SK-N-SH treated with all-trans-retinoic acid at 6 μM for 48 hours (cell line): ENCODE measurements around the gene COMT.

Experiments used
- ATAC-seq: fragments of 200-7000 bp; cut with Tn5 transposase; 3 replicates; pipeline ENCODE4 v1.9.1; 2020; ENCODE audit warnings: mild to moderate bottlenecking, moderate library complexity
- ARNTL ChIP-seq: fragments of 450-650 bp; formaldehyde crosslinking; IDR thresholded peaks from 2 replicates; pipeline ENCODE4 v1.5.0; 2020; ENCODE audit warnings: low read depth, mild to moderate bottlenecking, moderate library complexity, borderline replicate concordance
- BACH2 ChIP-seq: fragments of 250-450 bp; sonication (Bioruptor Pico); IDR thresholded peaks from 2 replicates; pipeline ENCODE4 v1.9.0; 2021; ENCODE audit warnings: mild to moderate bottlenecking, borderline replicate concordance
- CSDC2 ChIP-seq: fragments of 250-450 bp; sonication (Bioruptor Pico); IDR thresholded peaks from 2 replicates; pipeline ENCODE4 v1.5.0; 2020; ENCODE audit warnings: mild to moderate bottlenecking, moderate library complexity
- ESRRG ChIP-seq: fragments of 250-450 bp; sonication (Bioruptor Pico); IDR thresholded peaks from 2 replicates; pipeline ENCODE4 v1.6.1; 2021; ENCODE audit warnings: mild to moderate bottlenecking
- GLIS3 ChIP-seq: fragments of 250-450 bp; sonication (Bioruptor Pico); IDR thresholded peaks from 2 replicates; pipeline ENCODE4 v1.5.0; 2020; ENCODE audit warnings: mild to moderate bottlenecking, moderate library complexity
- ISL1 ChIP-seq: fragments of 250-450 bp; sonication (Bioruptor Pico); IDR thresholded peaks from 2 replicates; pipeline ENCODE4 v2.1.2; 2022; ENCODE audit warnings: mild to moderate bottlenecking, moderate library complexity
- OSR1 ChIP-seq: fragments of 250-450 bp; sonication (Bioruptor Pico); IDR thresholded peaks from 2 replicates; pipeline ENCODE4 v1.8.0; 2022; ENCODE audit warnings: moderate library complexity, mild to moderate bottlenecking, inconsistent platforms
- POU6F1 ChIP-seq: fragments of 250-450 bp; sonication (Bioruptor Pico); IDR thresholded peaks from 2 replicates; pipeline ENCODE4 v1.8.0; 2021; ENCODE audit warnings: low read depth, mild to moderate bottlenecking, moderate library complexity, borderline replicate concordance
- PPARA ChIP-seq: fragments of 250-450 bp; sonication (Bioruptor Pico); IDR thresholded peaks from 2 replicates; pipeline ENCODE4 v1.5.0; 2020; ENCODE audit warnings: mild to moderate bottlenecking, borderline replicate concordance
- RARB ChIP-seq: fragments of 250-450 bp; sonication (Bioruptor Pico); IDR thresholded peaks from 2 replicates; pipeline ENCODE4 v1.8.0; 2021; ENCODE audit warnings: mild to moderate bottlenecking, moderate library complexity
- SNAI2 ChIP-seq: fragments of 250-450 bp; sonication (Bioruptor Pico); IDR thresholded peaks from 2 replicates; pipeline ENCODE4 v1.5.0; 2020; ENCODE audit warnings: mild to moderate bottlenecking, moderate library complexity
- TCF4 ChIP-seq: fragments of 250-450 bp; sonication (Bioruptor Pico); IDR thresholded peaks from 2 replicates; pipeline ENCODE4 v1.8.0; 2021; ENCODE audit warnings: mild to moderate bottlenecking, moderate library complexity, borderline replicate concordance
- TOX ChIP-seq: fragments of 250-450 bp; sonication (Bioruptor Pico); IDR thresholded peaks from 2 replicates; pipeline ENCODE4 v1.8.0; 2021; ENCODE audit warnings: mild to moderate bottlenecking, moderate library complexity, borderline replicate concordance
- ZFP3 ChIP-seq: fragments of 250-450 bp; sonication (Bioruptor Pico); IDR thresholded peaks from 2 replicates; pipeline ENCODE4 v1.5.0; 2020; ENCODE audit warnings: mild to moderate bottlenecking, moderate library complexity
- ZFP30 ChIP-seq: fragments of 450-650 bp; formaldehyde crosslinking; IDR thresholded peaks from 2 replicates; pipeline ENCODE4 v1.5.0; 2022; ENCODE audit warnings: mild to moderate bottlenecking, moderate library complexity
- ZNF565 ChIP-seq: fragments of 450-650 bp; formaldehyde crosslinking; conservative IDR thresholded peaks from 2 replicates; pipeline ENCODE4 v1.5.0; 2020; ENCODE audit warnings: low read depth, mild to moderate bottlenecking, moderate library complexity
- ZNF70 ChIP-seq: fragments of 450-650 bp; formaldehyde crosslinking; IDR thresholded peaks from 2 replicates; pipeline ENCODE4 v1.5.0; 2020; ENCODE audit warnings: mild to moderate bottlenecking, moderate library complexity
- ZNF8 ChIP-seq: fragments of 450-650 bp; formaldehyde crosslinking; IDR thresholded peaks from 2 replicates; pipeline ENCODE4 v1.5.0; 2020; ENCODE audit warnings: mild to moderate bottlenecking, moderate library complexity
- TF ChIP-seq, protein P1 (sequence below): fragments of 250-450 bp; sonication (Bioruptor Pico); IDR thresholded peaks from 2 replicates; pipeline ENCODE4 v1.5.1; 2020; ENCODE audit warnings: low read depth, mild to moderate bottlenecking, moderate library complexity
- TF ChIP-seq, protein P2 (sequence below): fragments of 250-450 bp; sonication (Bioruptor Pico); IDR thresholded peaks from 2 replicates; pipeline ENCODE4 v1.5.1; 2021; ENCODE audit warnings: mild to moderate bottlenecking, moderate library complexity
- TF ChIP-seq, protein P3 (sequence below): fragments of 250-450 bp; sonication (Bioruptor Pico); IDR thresholded peaks from 2 replicates; pipeline ENCODE4 v1.8.0; 2020; ENCODE audit warnings: mild to moderate bottlenecking, moderate library complexity, borderline replicate concordance

The COMT gene

DNA sequence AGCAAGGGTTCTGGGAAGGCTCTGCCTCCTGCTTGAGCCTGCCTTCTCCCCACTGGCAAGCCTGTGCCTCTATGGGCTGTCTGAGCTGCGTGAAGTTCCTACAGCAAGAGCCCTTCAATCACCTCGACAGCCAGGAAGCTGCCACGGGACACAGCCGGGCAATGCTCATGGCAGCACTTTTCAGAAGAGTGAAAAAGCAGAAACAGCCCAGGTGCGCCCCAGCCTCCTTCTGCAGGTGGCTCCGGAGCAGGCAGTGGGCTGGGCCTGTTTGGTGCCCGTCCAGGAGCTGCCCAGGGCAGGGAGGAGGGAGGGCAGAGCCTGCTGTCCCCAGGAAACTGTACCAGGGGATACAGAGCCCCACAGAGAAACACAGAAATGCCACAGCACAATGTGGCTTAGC, 24.6 kb upstream of the COMT start:
- ATAC-seq: no peak
- TF ChIP-seq, protein P1, sequence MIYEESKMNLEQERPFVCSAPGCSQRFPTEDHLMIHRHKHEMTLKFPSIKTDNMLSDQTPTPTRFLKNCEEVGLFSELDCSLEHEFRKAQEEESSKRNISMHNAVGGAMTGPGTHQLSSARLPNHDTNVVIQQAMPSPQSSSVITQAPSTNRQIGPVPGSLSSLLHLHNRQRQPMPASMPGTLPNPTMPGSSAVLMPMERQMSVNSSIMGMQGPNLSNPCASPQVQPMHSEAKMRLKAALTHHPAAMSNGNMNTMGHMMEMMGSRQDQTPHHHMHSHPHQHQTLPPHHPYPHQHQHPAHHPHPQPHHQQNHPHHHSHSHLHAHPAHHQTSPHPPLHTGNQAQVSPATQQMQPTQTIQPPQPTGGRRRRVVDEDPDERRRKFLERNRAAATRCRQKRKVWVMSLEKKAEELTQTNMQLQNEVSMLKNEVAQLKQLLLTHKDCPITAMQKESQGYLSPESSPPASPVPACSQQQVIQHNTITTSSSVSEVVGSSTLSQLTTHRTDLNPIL (CRISPR knock-in tag): no peak
- no peak for TF ChIP-seq ZNF565 (CRISPR knock-in tag)
- no peak for TF ChIP-seq ZNF8
- no peak for TF ChIP-seq ISL1 (CRISPR knock-in tag)
- TF ChIP-seq, all 23 proteins: peak for 0

DNA sequence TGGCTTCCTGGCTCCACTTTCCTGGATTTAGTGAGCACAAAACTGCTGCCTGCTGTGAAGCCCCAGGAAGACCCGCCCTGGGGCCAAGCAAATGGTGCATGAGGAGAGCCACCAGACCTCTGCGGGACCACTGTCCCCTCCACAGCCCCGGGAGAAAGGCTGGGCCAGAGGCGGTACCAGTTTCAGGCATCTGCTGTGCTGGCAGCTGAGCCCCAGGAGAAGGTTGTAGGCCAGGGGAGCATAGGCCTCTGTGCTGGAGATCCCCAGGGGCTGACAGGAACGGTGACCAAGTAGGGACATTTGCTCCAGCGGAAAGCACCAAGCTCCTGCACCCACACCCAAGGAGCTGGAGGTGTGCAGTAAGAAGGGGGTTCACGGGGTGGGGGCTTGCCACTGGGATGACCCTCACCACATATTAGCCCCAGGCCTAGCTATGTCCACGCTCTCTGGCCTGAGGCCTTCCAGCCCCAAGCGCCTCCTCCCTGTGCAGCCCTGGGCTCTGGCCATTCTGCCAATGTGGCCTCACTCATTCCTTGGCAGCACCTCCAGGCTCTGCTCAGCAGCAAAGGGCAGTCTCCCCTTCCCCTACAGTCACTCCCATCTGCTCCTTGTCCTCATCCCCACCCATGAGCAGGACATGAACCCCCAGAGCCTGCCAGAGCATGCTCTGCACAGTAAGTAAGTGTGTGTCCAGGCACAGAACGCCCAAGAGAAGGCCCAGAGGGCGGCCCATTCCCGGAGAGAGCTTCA, 24.0 kb upstream of the COMT start:
- TF ChIP-seq CSDC2 (CRISPR knock-in tag) (no peak), ESRRG (CRISPR knock-in tag) (no peak), ZFP3 (CRISPR knock-in tag) (no peak), ZFP30 (CRISPR knock-in tag) (no peak), BACH2 (CRISPR knock-in tag) (no peak), SNAI2 (no peak), TCF4 (CRISPR knock-in tag) (no peak), ARNTL (CRISPR knock-in tag) (no peak), PPARA (CRISPR knock-in tag) (no peak), ZNF565 (CRISPR knock-in tag) (no peak), ZNF70 (CRISPR knock-in tag) (no peak), POU6F1 (CRISPR knock-in tag) (no peak), GLIS3 (CRISPR knock-in tag) (no peak)
- TF ChIP-seq, protein P1 (CRISPR knock-in tag): no peak
- TF ChIP-seq, protein P2, sequence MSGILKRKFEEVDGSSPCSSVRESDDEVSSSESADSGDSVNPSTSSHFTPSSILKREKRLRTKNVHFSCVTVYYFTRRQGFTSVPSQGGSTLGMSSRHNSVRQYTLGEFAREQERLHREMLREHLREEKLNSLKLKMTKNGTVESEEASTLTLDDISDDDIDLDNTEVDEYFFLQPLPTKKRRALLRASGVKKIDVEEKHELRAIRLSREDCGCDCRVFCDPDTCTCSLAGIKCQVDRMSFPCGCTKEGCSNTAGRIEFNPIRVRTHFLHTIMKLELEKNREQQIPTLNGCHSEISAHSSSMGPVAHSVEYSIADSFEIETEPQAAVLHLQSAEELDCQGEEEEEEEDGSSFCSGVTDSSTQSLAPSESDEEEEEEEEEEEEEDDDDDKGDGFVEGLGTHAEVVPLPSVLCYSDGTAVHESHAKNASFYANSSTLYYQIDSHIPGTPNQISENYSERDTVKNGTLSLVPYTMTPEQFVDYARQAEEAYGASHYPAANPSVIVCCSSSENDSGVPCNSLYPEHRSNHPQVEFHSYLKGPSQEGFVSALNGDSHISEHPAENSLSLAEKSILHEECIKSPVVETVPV (CRISPR knock-in tag): no peak
- TF ChIP-seq, protein P3, sequence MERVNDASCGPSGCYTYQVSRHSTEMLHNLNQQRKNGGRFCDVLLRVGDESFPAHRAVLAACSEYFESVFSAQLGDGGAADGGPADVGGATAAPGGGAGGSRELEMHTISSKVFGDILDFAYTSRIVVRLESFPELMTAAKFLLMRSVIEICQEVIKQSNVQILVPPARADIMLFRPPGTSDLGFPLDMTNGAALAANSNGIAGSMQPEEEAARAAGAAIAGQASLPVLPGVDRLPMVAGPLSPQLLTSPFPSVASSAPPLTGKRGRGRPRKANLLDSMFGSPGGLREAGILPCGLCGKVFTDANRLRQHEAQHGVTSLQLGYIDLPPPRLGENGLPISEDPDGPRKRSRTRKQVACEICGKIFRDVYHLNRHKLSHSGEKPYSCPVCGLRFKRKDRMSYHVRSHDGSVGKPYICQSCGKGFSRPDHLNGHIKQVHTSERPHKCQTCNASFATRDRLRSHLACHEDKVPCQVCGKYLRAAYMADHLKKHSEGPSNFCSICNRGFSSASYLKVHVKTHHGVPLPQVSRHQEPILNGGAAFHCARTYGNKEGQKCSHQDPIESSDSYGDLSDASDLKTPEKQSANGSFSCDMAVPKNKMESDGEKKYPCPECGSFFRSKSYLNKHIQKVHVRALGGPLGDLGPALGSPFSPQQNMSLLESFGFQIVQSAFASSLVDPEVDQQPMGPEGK (CRISPR knock-in tag): no peak
- ATAC-seq: no peak

- no peak for ATAC-seq
- TF ChIP-seq, protein P2 (CRISPR knock-in tag): no peak
- TF ChIP-seq ZFP30 (CRISPR knock-in tag) (no peak), ZFP3 (CRISPR knock-in tag) (no peak), OSR1 (CRISPR knock-in tag) (no peak), RARB (CRISPR knock-in tag) (no peak), POU6F1 (CRISPR knock-in tag) (no peak), CSDC2 (CRISPR knock-in tag) (no peak), BACH2 (CRISPR knock-in tag) (no peak), TCF4 (CRISPR knock-in tag) (no peak), GLIS3 (CRISPR knock-in tag) (no peak), TOX (CRISPR knock-in tag) (no peak), ZNF565 (CRISPR knock-in tag) (no peak), ISL1 (CRISPR knock-in tag) (no peak)
- TF ChIP-seq, protein P3 (CRISPR knock-in tag): no peak
These were observed 23.1 kb upstream of the COMT start for GRCh38 chr22:19918332-19919106.
